Activated CD8-positive, alpha-beta T cell treated with anti-CD3 and anti-CD28 coated beads for 36 hours (primary cell): Measurements from ENCODE around the gene TMPRSS11A. TPM values are rescaled to one million over a fixed set of nuclear protein-coding genes. Genes with fewer than 3 reads are reported as not detected.

Source experiments
- ATAC-seq: fragments of 200-7000 bp; cut with Tn5 transposase; one replicate; pipeline ENCODE4 v1.10.0; 2021; ENCODE audit warnings: mild to moderate bottlenecking, moderate library complexity
- CTCF ChIA-PET: fragments of 350-600 bp; sonication (Branson Sonifier 250); formaldehyde crosslinking; loops from one replicate; lab custom pipeline; 2021; ENCODE audit warnings: antibody characterized with exemption; lab: Charles Lee
- POLR2A ChIA-PET: fragments of 350-600 bp; sonication (Branson Sonifier 250); formaldehyde crosslinking; loops from one replicate; lab custom pipeline; 2021; ENCODE audit warnings: antibody characterized with exemption; lab: Charles Lee
- DNase-seq: peaks from one replicate; pipeline ENCODE4 v3.0.0-alpha.2; 2020
- H3K27ac Mint-ChIP-seq: one replicate; pipeline ENCODE4 v1.8.0; 2021; ENCODE audit warnings: mild to moderate bottlenecking, mixed read lengths
- H3K27me3 Mint-ChIP-seq: one replicate; pipeline ENCODE4 v1.8.0; 2021; ENCODE audit warnings: mixed read lengths
- H3K36me3 Mint-ChIP-seq: one replicate; pipeline ENCODE4 v1.8.0; 2021; ENCODE audit warnings: low read depth, mixed read lengths
- H3K4me1 Mint-ChIP-seq: one replicate; pipeline ENCODE4 v1.8.0; 2021; ENCODE audit warnings: low read depth, mixed read lengths
- H3K4me3 Mint-ChIP-seq: one replicate; pipeline ENCODE4 v1.8.0; 2021; ENCODE audit warnings: mild to moderate bottlenecking, moderate library complexity, mixed read lengths
- H3K9me3 Mint-ChIP-seq: one replicate; pipeline ENCODE4 v1.8.0; 2021; ENCODE audit warnings: mixed read lengths
- CTCF ChIP-seq: fragments of 200-600 bp; IDR thresholded peaks from one replicate; pipeline ENCODE4 v1.8.0; 2022; ENCODE audit warnings: antibody characterized with exemption, mild to moderate bottlenecking
- intact Hi-C: fragments of 100-400 bp; cut with micrococcal nuclease; formaldehyde crosslinking; loops from one replicate; pipeline ENCODE4 v1.10.0; 2022
- total RNA-seq, 2 experiments: library from RNA; stranded (reverse); gene quantifications; one replicate each; pipeline ENCODE4 v1.2.3, GENCODE V29; 2021

TMPRSS11A gene
- total RNA-seq, 2 experiments from 2014 or later: not detected

GRCh38 chr4:67926485-67926884, 36.8 kb downstream of the TMPRSS11A start:
- CTCF ChIA-PET: interaction anchor here (1.3 kb wide), 1 partner anchor 15 kb away, joined by 4 read pairs; no protein-coding TSS in a partner anchor
- H3K27me3 Mint-ChIP-seq: peaks cover 5% of the 10 kb centered on the region
- H3K36me3 Mint-ChIP-seq: no peaks in the 10 kb centered on the region
- ATAC-seq: no peak
- no peak for DNase-seq
- POLR2A ChIA-PET: no interaction called here
- intact Hi-C loops: no loop called here
- no peak for TF ChIP-seq CTCF
- H3K4me1 Mint-ChIP-seq: no peaks in the 10 kb centered on the region
- H3K27ac Mint-ChIP-seq: no peak overlapping the region
- H3K9me3 Mint-ChIP-seq: no peaks in the 10 kb centered on the region
- no peak overlapping the region for H3K4me3 Mint-ChIP-seq

DNA sequence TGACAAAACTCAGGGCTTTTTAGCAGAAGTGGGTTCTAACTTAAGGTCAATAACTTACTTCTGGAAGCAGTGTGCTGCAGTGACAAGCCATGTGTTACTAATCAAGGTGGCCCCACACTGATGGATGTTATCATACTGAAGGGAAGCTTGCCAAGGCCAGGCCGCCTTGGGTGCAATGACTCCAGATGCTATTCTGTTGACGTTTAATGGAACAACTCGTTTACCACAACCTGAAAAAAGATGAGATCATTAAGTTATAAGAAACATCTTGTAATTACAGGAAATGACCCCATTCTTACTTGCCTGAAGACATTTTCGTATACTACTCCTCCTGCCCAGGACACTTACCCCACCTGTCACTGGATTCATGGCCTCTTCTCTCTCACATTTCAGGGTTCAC, 40.6 kb downstream of the TMPRSS11A start:
- H3K36me3 Mint-ChIP-seq: no peaks in the 10 kb centered on the region
- ATAC-seq (no peak), DNase-seq (no peak)
- no peak for TF ChIP-seq CTCF
- peaks cover 7% of the 10 kb centered on the region for H3K27me3 Mint-ChIP-seq
- H3K4me1 Mint-ChIP-seq: no peaks in the 10 kb centered on the region
- no peaks in the 10 kb centered on the region for H3K9me3 Mint-ChIP-seq
- ChIA-PET POLR2A (no interaction called here), CTCF (no interaction called here)
- H3K27ac Mint-ChIP-seq: no peak overlapping the region
- intact Hi-C loops: no loop called here
- H3K4me3 Mint-ChIP-seq: no peak overlapping the region

DNA sequence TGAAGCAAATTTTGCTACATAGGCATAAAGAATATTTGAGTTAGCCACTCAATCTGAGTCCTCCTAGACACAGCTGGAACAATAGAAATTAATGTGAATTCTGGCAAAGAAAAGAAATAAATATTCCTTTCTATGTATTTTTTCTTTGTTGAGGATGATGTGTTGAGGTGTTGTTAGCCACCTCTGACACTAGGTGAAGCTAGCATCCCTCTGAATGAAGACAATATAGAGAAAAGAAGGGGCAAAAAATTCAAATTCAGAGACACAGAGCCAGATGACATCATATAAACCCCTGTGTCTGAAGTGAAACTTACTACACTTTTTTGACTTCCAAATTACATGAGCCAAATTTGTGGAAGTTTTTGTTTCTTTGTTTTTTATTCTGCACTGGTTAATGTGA, 44.9 kb downstream of the TMPRSS11A start:
- H3K4me3 Mint-ChIP-seq: no peak overlapping the region
- H3K4me1 Mint-ChIP-seq: no peaks in the 10 kb centered on the region
- H3K9me3 Mint-ChIP-seq: no peaks in the 10 kb centered on the region
- ATAC-seq: no peak
- CTCF ChIA-PET: no interaction called here
- intact Hi-C loops: no loop called here
- H3K27ac Mint-ChIP-seq: no peak overlapping the region
- DNase-seq: no peak
- no peak for TF ChIP-seq CTCF
- no peaks in the 10 kb centered on the region for H3K36me3 Mint-ChIP-seq
- peaks cover 5% of the 10 kb centered on the region for H3K27me3 Mint-ChIP-seq
- POLR2A ChIA-PET: no interaction called here

DNA sequence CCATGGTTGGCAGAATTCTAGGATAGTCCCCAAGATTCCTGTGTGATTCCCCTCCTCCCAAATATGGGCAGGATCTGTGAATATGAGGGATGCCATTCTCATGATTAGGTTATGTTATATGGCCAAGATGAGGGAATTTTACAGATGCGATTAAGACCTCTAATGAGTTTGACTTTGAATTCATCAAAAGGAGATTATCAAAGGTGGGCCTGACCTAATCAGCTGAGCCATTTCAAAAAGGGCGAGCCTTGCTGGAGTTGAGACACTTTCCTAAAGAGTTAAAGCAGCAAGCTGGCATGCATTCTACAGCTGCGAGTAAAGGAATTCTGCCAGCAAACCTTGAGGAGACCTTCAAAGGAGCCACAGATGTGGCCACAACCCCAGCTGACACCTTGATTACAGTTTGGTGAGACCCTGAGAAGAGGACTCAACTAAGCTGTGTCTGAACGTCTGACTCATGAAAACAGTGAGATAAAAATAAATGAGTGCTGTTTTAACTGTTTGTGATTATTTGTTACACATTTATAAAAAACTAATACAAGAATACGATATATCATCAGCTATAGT, 47.8 kb downstream of the TMPRSS11A start:
- Mint-ChIP-seq H3K9me3 (no peaks in the 10 kb centered on the region), H3K27me3 (peaks cover 8% of the 10 kb centered on the region), H3K27ac (no peak overlapping the region), H3K4me1 (no peaks in the 10 kb centered on the region), H3K4me3 (no peak overlapping the region), H3K36me3 (no peaks in the 10 kb centered on the region)
- intact Hi-C loops: no loop called here
- no peak for TF ChIP-seq CTCF
- ATAC-seq (no peak), DNase-seq (no peak)
- POLR2A ChIA-PET: no interaction called here
- CTCF ChIA-PET: interaction anchor here (0.7 kb wide), 1 partner anchor 168 kb away, joined by 3 read pairs; no protein-coding TSS in a partner anchor

- CTCF ChIA-PET: interaction anchor here (1.6 to 1.8 kb wide), 2 partner anchors 9 to 165 kb away, joined by 4 to 8 read pairs; no protein-coding TSS in a partner anchor
- no peaks in the 10 kb centered on the region for H3K36me3 Mint-ChIP-seq
Measured at GRCh38 chr4:67912080-67912479, 51.2 kb downstream of the TMPRSS11A start.

More at GRCh38 chr4:67912080-67912479, 51.2 kb downstream of the TMPRSS11A start:
- POLR2A ChIA-PET: no interaction called here
- H3K9me3 Mint-ChIP-seq: no peaks in the 10 kb centered on the region
- H3K4me3 Mint-ChIP-seq: no peak overlapping the region
- TF ChIP-seq CTCF: no peak
- no peak for ATAC-seq
- no peak for DNase-seq
- intact Hi-C loops: no loop called here
- H3K4me1 Mint-ChIP-seq: no peaks in the 10 kb centered on the region
- peaks cover 3% of the 10 kb centered on the region for H3K27me3 Mint-ChIP-seq
- no peak overlapping the region for H3K27ac Mint-ChIP-seq
